ENCODE data around the gene SLC25A12.

Gene SLC25A12

DNA sequence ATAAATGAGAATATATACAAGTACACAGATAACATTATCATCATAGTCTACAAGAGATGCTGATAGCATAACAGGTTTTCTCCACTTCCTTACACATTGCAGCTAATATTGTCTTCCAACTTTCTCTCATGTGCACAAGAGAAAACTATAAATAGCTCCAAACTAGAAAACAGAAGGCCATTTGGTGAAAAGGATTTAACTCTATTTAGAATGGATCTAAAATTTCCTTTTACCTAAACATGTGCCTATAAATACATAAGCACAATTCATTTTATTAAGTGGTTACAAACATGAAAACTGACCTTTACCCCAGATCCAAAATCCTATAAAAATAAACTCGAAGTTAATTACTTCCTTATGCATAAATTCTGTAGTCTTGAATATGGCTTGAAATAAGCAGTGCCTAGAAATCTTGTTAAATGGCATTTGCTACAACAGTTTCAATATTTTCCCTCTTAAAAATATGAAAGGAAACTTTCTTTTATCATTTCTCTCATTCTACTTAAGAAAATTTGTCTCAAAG, 41.6 kb downstream of the SLC25A12 start:
- peaks cover 17% of the 10 kb centered on the region for H3K36me3 ChIP-seq (ENCODE audit: low read depth)
- TF ChIP-seq, protein P1, sequence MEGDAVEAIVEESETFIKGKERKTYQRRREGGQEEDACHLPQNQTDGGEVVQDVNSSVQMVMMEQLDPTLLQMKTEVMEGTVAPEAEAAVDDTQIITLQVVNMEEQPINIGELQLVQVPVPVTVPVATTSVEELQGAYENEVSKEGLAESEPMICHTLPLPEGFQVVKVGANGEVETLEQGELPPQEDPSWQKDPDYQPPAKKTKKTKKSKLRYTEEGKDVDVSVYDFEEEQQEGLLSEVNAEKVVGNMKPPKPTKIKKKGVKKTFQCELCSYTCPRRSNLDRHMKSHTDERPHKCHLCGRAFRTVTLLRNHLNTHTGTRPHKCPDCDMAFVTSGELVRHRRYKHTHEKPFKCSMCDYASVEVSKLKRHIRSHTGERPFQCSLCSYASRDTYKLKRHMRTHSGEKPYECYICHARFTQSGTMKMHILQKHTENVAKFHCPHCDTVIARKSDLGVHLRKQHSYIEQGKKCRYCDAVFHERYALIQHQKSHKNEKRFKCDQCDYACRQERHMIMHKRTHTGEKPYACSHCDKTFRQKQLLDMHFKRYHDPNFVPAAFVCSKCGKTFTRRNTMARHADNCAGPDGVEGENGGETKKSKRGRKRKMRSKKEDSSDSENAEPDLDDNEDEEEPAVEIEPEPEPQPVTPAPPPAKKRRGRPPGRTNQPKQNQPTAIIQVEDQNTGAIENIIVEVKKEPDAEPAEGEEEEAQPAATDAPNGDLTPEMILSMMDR (IDR thresholded peaks at IDR 0.05; ENCODE audit: poor library complexity, severe bottlenecking): no peak
- ATAC-seq (ENCODE audit: low read depth): no peak

DNA sequence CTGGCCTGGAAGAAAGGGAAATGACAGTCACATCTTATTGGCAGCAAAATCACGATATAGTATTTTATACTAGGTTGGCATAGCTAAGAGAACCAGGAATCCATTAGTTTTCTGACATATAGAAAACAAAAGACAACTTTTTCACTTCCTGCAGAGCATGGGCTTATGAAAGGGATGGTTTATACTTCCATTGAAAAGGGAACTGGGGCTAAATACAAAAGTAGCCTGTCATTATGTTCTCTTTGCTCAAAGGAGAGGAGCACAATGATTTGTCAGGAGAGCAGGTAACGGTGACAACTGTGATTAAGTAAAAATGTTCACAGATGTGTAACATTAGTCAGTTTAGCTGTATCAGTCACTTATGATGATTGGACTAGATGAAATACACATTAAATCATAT, 46.4 kb downstream of the SLC25A12 start:
- Histone ChIP-seq H3K4me1 (ENCODE audit: insufficient read depth, poor library complexity, severe bottlenecking) (no peaks in the 10 kb centered on the region), H3K27me3 (ENCODE audit: insufficient read depth, poor library complexity, severe bottlenecking) (no peaks in the 10 kb centered on the region), H3K36me3 (ENCODE audit: low read depth) (peaks cover 21% of the 10 kb centered on the region), H3K27ac (ENCODE audit: poor library complexity, severe bottlenecking) (no peak overlapping the region), H3K9me3 (ENCODE audit: severe bottlenecking) (no peaks in the 10 kb centered on the region), H3K4me3 (ENCODE audit: severe bottlenecking) (no peak overlapping the region)
- TF ChIP-seq, protein P1 (IDR thresholded peaks at IDR 0.05; ENCODE audit: poor library complexity, severe bottlenecking): no peak
- no peak for DNase-seq (ENCODE audit: low spot score)
- no peak for ATAC-seq (ENCODE audit: low read depth)

More for the DNA sequence above, 41.6 kb downstream of the SLC25A12 start:
- Histone ChIP-seq H3K4me3 (ENCODE audit: severe bottlenecking) (no peak overlapping the region), H3K27ac (ENCODE audit: poor library complexity, severe bottlenecking) (no peak overlapping the region), H3K4me1 (ENCODE audit: insufficient read depth, poor library complexity, severe bottlenecking) (no peaks in the 10 kb centered on the region), H3K9me3 (ENCODE audit: severe bottlenecking) (no peaks in the 10 kb centered on the region), H3K27me3 (ENCODE audit: insufficient read depth, poor library complexity, severe bottlenecking) (no peaks in the 10 kb centered on the region)
- DNase-seq (ENCODE audit: low spot score): no peak

DNA sequence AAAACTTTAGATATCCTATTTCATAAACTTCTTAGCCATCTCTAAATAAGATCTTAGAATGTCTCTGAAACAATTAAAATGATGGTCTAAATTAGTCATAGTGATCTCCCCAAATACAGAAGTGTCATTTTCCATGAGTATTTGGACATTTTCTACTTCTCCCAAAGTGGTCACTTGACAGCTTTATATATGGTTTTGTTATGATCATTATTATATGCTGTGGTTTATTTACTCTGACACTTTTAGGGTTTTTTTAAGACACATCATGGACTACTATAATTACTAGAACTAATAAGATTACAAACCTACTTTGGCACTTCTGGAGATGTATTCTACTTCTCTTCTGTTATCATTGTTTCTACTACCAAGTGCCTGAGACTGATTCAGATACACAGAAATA, 47.1 kb downstream of the SLC25A12 start:
- Histone ChIP-seq H3K4me3 (ENCODE audit: severe bottlenecking) (no peak overlapping the region), H3K27me3 (ENCODE audit: insufficient read depth, poor library complexity, severe bottlenecking) (no peaks in the 10 kb centered on the region), H3K27ac (ENCODE audit: poor library complexity, severe bottlenecking) (no peak overlapping the region), H3K36me3 (ENCODE audit: low read depth) (peaks cover 20% of the 10 kb centered on the region), H3K9me3 (ENCODE audit: severe bottlenecking) (no peaks in the 10 kb centered on the region), H3K4me1 (ENCODE audit: insufficient read depth, poor library complexity, severe bottlenecking) (no peaks in the 10 kb centered on the region)
- ATAC-seq (ENCODE audit: low read depth) (no peak), DNase-seq (ENCODE audit: low spot score) (no peak)
- TF ChIP-seq, protein P1 (IDR thresholded peaks at IDR 0.05; ENCODE audit: poor library complexity, severe bottlenecking): no peak

DNA sequence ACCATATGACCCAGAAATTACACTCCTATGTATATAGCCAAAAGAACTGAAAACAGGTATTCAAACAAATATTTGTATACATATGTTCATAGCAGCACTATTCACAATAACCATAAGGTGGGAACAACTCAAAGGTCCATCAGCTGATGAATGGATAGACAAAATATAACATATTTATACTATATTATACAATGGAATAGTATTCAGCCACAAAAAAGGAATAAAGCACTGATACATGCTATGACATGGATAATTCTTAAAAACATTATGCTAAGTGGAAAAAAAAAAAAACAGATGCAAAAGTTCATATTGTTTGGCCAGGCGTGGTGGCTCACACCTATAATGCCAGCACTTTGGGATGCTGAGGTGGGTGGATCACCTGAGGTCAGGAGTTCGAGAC, 52.0 kb downstream of the SLC25A12 start:
- no peak for ATAC-seq (ENCODE audit: low read depth)
- Histone ChIP-seq H3K4me3 (ENCODE audit: severe bottlenecking) (no peak overlapping the region), H3K9me3 (ENCODE audit: severe bottlenecking) (no peaks in the 10 kb centered on the region), H3K27ac (ENCODE audit: poor library complexity, severe bottlenecking) (no peak overlapping the region), H3K36me3 (ENCODE audit: low read depth) (peaks cover 41% of the 10 kb centered on the region), H3K27me3 (ENCODE audit: insufficient read depth, poor library complexity, severe bottlenecking) (no peaks in the 10 kb centered on the region), H3K4me1 (ENCODE audit: insufficient read depth, poor library complexity, severe bottlenecking) (no peaks in the 10 kb centered on the region)
- TF ChIP-seq, protein P1 (IDR thresholded peaks at IDR 0.05; ENCODE audit: poor library complexity, severe bottlenecking): no peak
- no peak for DNase-seq (ENCODE audit: low spot score)

DNA sequence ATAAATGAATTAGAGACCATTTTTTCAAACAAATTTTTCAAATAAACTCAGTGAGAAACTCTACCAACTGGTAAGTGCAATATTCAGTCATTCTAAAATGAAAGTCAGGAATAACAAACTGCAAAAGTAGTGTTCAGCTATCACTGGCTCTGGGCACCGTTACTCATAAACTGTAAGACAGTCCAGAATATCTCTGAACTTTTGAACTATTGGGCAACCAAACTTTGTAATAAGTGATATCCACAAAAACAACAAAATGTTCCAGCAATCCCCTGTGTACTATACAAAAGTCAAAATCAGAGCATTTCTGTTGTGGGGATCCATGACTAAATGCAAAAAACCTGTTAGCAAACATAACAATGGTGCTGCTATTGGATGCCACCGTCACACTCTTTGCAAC, 56.3 kb downstream of the SLC25A12 start:
- H3K4me3 ChIP-seq (ENCODE audit: severe bottlenecking): no peak overlapping the region
- no peaks in the 10 kb centered on the region for H3K9me3 ChIP-seq (ENCODE audit: severe bottlenecking)
- H3K4me1 ChIP-seq (ENCODE audit: insufficient read depth, poor library complexity, severe bottlenecking): no peaks in the 10 kb centered on the region
- no peak for ATAC-seq (ENCODE audit: low read depth)
- TF ChIP-seq, protein P1 (IDR thresholded peaks at IDR 0.05; ENCODE audit: poor library complexity, severe bottlenecking): no peak
- H3K36me3 ChIP-seq (ENCODE audit: low read depth): peaks cover 70% of the 10 kb centered on the region
- no peak overlapping the region for H3K27ac ChIP-seq (ENCODE audit: poor library complexity, severe bottlenecking)
- DNase-seq (ENCODE audit: low spot score): no peak
- H3K27me3 ChIP-seq (ENCODE audit: insufficient read depth, poor library complexity, severe bottlenecking): no peaks in the 10 kb centered on the region
